ENCODE measurements around the gene COL7A1.

COL7A1 gene

DNA sequence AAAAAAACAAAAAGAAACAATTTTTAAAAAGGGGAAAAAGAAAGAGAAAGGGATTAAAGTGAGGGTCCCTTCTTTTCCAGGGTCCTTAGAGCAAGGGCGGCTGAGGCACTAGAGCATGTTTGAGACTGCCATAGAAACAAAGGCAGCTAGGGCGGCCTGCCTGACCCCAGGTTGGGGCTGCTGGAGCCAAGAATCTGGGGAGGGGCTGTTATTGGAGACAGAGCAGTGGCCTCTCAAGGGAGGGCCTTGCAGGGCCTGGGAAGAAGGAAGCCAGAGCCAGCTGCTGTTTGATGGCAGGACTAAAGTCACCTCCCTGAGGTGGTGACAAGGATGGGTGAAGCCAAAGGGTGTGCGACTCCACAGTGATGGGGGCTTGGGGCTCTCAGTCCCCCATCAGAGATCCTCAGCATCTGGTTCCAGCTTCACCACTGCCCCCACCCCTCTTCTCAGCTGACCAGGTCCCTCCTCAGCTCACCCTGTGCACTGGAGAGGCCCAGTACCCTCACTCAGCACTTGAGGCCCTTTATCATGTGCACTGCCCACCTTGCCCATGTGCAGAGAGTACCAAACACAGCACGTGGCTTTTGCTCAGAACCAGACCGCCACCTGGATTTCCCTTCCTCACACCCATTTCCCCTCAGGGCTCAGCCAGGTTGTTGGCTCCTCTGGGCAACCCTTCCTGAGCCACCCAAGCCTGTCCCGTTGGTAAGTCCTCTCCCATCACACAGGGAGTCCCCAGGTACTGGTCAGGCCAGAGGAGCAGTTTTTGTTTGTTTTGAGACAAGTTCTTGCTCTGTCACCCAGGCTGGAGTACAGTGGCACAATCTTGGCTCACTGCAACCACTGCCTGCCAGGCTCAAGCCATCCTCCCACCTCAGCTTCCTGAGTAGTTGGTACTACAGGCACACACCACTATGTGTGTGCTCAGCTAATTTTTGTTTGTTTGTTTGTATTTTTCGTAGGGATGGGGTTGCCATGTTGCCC lies 24.7 kb upstream of the COL7A1 start:
- Histone ChIP-seq H3K4me1 (ENCODE audit: control insufficient read depth, insufficient read depth, low read length, unreplicated experiment) (peaks cover 16% of the 10 kb centered on the region), H3K27me3 (ENCODE audit: insufficient read depth, low read length) (no peaks in the 10 kb centered on the region), H3K36me3 (ENCODE audit: insufficient read depth, low read length) (peaks cover 10% of the 10 kb centered on the region; the same call in 1 of the 2 replicates), H3K79me2 (ENCODE audit: control insufficient read depth, insufficient read depth, low read length, unreplicated experiment) (no peaks in the 10 kb centered on the region), H3K27ac (ENCODE audit: low read depth, low read length) (peak overlapping the region; percentile 91), H3K4me3 (ENCODE audit: low read depth, low read length) (no peak overlapping the region), H2AFZ (ENCODE audit: low read length, unreplicated experiment) (no peak overlapping the region)

DNA sequence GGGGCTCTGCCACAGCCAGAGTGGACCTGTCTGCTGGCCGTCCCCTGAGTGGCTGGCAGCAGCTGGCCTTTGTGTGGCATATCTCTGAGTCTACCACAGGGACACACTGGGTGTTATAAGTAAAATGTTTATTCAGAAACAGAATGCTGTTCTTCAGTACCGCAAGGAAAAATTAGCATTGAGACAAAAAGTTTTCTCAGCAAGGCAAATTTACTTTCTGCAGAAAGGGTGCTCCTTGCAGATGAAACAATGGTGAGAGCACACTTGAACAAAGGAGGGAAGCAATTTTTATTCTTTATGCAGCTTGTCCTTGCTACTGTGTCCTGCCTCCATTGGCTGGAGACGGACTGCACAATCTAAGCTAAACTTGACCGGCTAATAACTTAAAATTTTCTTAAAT lies 22.4 kb upstream of the COL7A1 start:
- Histone ChIP-seq H3K27ac (ENCODE audit: low read depth, low read length) (peak overlapping the region; percentile 18; the same call in 1 of the 2 replicates), H3K4me1 (ENCODE audit: control insufficient read depth, insufficient read depth, low read length, unreplicated experiment) (peaks cover 28% of the 10 kb centered on the region), H2AFZ (ENCODE audit: low read length, unreplicated experiment) (no peak overlapping the region), H3K27me3 (ENCODE audit: insufficient read depth, low read length) (no peaks in the 10 kb centered on the region), H3K36me3 (ENCODE audit: insufficient read depth, low read length) (peaks cover 10% of the 10 kb centered on the region; the same call in 1 of the 2 replicates), H3K4me3 (ENCODE audit: low read depth, low read length) (no peak overlapping the region), H3K79me2 (ENCODE audit: control insufficient read depth, insufficient read depth, low read length, unreplicated experiment) (no peaks in the 10 kb centered on the region)

DNA sequence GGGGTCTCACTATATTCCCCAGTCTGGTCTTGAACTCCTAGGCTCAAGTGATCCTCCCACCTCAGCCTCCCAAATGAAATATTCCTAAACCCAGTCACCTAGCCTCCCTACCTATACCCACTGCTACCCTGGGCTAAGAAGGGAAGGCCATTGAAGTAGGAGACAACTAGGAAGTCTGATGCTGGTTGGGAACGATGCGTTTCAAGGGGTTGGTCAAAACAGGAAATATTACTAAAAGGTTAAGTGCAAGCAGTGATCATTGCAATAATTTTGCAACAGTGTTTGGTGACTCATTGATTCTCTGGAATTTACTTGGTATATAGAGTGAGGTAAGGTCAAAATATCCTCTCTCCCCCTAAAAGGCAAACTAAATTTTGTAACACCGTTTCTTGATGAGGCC lies 18.9 kb upstream of the COL7A1 start:
- Histone ChIP-seq H3K36me3 (ENCODE audit: insufficient read depth, low read length) (0 out of 2 replicates have a peak, but pooled peaks cover 6% of the 10 kb centered on the region), H3K4me3 (ENCODE audit: low read depth, low read length) (peak overlapping the region; percentile 48; the same call in 1 of the 2 replicates), H3K27me3 (ENCODE audit: insufficient read depth, low read length) (no peaks in the 10 kb centered on the region), H3K79me2 (ENCODE audit: control insufficient read depth, insufficient read depth, low read length, unreplicated experiment) (peaks cover 3% of the 10 kb centered on the region), H3K27ac (ENCODE audit: low read depth, low read length) (peak overlapping the region; percentile 95), H2AFZ (ENCODE audit: low read length, unreplicated experiment) (peak overlapping the region; percentile 83), H3K4me1 (ENCODE audit: control insufficient read depth, insufficient read depth, low read length, unreplicated experiment) (peaks cover 20% of the 10 kb centered on the region)

DNA sequence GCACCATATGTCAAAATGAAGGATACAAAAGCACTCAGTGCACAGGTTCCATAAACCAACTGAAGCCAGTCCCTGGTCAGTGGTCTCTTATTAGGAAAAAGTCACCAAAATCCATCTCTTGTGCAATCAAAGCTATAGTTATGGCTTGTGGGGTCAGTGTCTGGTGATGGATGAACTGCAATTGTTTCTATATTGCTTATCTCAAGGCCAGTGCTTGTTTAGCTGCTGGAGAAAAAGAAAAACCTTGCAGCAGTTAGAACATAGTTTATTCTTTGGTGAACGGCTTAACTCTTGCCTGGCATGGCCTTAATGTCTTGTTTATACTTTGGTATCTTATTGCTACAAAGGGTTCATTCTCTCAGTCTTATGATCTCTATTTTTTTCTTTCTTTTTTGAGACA lies 17.2 kb upstream of the COL7A1 start:
- H3K4me1 ChIP-seq (ENCODE audit: control insufficient read depth, insufficient read depth, low read length, unreplicated experiment) = peaks cover 23% of the 10 kb centered on the region
- 0 out of 2 replicates have a peak, but pooled peaks cover 4% of the 10 kb centered on the region for H3K36me3 ChIP-seq (ENCODE audit: insufficient read depth, low read length)
- H3K79me2 ChIP-seq (ENCODE audit: control insufficient read depth, insufficient read depth, low read length, unreplicated experiment) = peaks cover 20% of the 10 kb centered on the region
- no peak overlapping the region for H3K27ac ChIP-seq (ENCODE audit: low read depth, low read length)
- no peak overlapping the region for H2AFZ ChIP-seq (ENCODE audit: low read length, unreplicated experiment)
- no peak overlapping the region for H3K4me3 ChIP-seq (ENCODE audit: low read depth, low read length)
- no peaks in the 10 kb centered on the region for H3K27me3 ChIP-seq (ENCODE audit: insufficient read depth, low read length)

GRCh38 chr3:48609088-48610005 lies 14.2 kb upstream of the COL7A1 start, which contains the start of gene UQCRC1:
TSS of gene UQCRC1 (minus strand) at chr3:48609646. CDS start at chr3:48609620, 26 bp downstream.
- H3K4me3 ChIP-seq (ENCODE audit: low read depth, low read length) = peak within 1 kb of the TSS; percentile 85
- H2AFZ ChIP-seq (ENCODE audit: low read length, unreplicated experiment) = peak within 1 kb of the TSS; percentile 16
- H3K27ac ChIP-seq (ENCODE audit: low read depth, low read length) = peak within 1 kb of the TSS; percentile 1; the same call in 1 of the 2 replicates
- peaks cover 17% of the 10 kb centered on the region for H3K4me1 ChIP-seq (ENCODE audit: control insufficient read depth, insufficient read depth, low read length, unreplicated experiment)
- peaks cover 9% of the 10 kb centered on the region; the same call in 1 of the 2 replicates for H3K36me3 ChIP-seq (ENCODE audit: insufficient read depth, low read length)
- no peaks in the 10 kb centered on the region for H3K27me3 ChIP-seq (ENCODE audit: insufficient read depth, low read length)
- peaks cover 22% of the 10 kb centered on the region for H3K79me2 ChIP-seq (ENCODE audit: control insufficient read depth, insufficient read depth, low read length, unreplicated experiment)

- Histone ChIP-seq H3K36me3 (ENCODE audit: insufficient read depth, low read length) (peaks cover 23% of the 10 kb centered on the region; the same call in 1 of the 2 replicates), H3K27ac (ENCODE audit: low read depth, low read length) (no peak overlapping the region), H3K4me3 (ENCODE audit: low read depth, low read length) (no peak overlapping the region), H3K4me1 (ENCODE audit: control insufficient read depth, insufficient read depth, low read length, unreplicated experiment) (peaks cover 10% of the 10 kb centered on the region), H3K27me3 (ENCODE audit: insufficient read depth, low read length) (no peaks in the 10 kb centered on the region), H3K79me2 (ENCODE audit: control insufficient read depth, insufficient read depth, low read length, unreplicated experiment) (peaks cover 22% of the 10 kb centered on the region), H2AFZ (ENCODE audit: low read length, unreplicated experiment) (no peak overlapping the region)
Observed at GRCh38 chr3:48607519-48607918, 12.4 kb upstream of the COL7A1 start.

GRCh38 chr3:48601622-48601994 lies 6.5 kb upstream of the COL7A1 start:
- Histone ChIP-seq H3K4me1 (ENCODE audit: control insufficient read depth, insufficient read depth, low read length, unreplicated experiment) (peaks cover 26% of the 10 kb centered on the region), H3K27me3 (ENCODE audit: insufficient read depth, low read length) (no peaks in the 10 kb centered on the region), H3K27ac (ENCODE audit: low read depth, low read length) (no peak overlapping the region), H3K79me2 (ENCODE audit: control insufficient read depth, insufficient read depth, low read length, unreplicated experiment) (no peaks in the 10 kb centered on the region), H2AFZ (ENCODE audit: low read length, unreplicated experiment) (no peak overlapping the region), H3K36me3 (ENCODE audit: insufficient read depth, low read length) (peaks cover 28% of the 10 kb centered on the region; the same call in 1 of the 2 replicates), H3K4me3 (ENCODE audit: low read depth, low read length) (no peak overlapping the region)

GRCh38 chr3:48600711-48601621 lies 5.8 kb upstream of the COL7A1 start:
- H3K27ac ChIP-seq (ENCODE audit: low read depth, low read length) = no peak overlapping the region
- no peaks in the 10 kb centered on the region for H3K79me2 ChIP-seq (ENCODE audit: control insufficient read depth, insufficient read depth, low read length, unreplicated experiment)
- H3K4me3 ChIP-seq (ENCODE audit: low read depth, low read length) = no peak overlapping the region
- H3K27me3 ChIP-seq (ENCODE audit: insufficient read depth, low read length) = no peaks in the 10 kb centered on the region
- no peak overlapping the region for H2AFZ ChIP-seq (ENCODE audit: low read length, unreplicated experiment)
- H3K36me3 ChIP-seq (ENCODE audit: insufficient read depth, low read length) = peaks cover 28% of the 10 kb centered on the region; the same call in 1 of the 2 replicates
- peaks cover 33% of the 10 kb centered on the region for H3K4me1 ChIP-seq (ENCODE audit: control insufficient read depth, insufficient read depth, low read length, unreplicated experiment)

GRCh38 chr3:48599509-48600285 lies 4.6 kb upstream of the COL7A1 start:
- Histone ChIP-seq H3K36me3 (ENCODE audit: insufficient read depth, low read length) (peaks cover 21% of the 10 kb centered on the region; the same call in 1 of the 2 replicates), H3K27me3 (ENCODE audit: insufficient read depth, low read length) (no peaks in the 10 kb centered on the region), H3K79me2 (ENCODE audit: control insufficient read depth, insufficient read depth, low read length, unreplicated experiment) (peaks cover 1% of the 10 kb centered on the region), H3K4me1 (ENCODE audit: control insufficient read depth, insufficient read depth, low read length, unreplicated experiment) (peaks cover 41% of the 10 kb centered on the region), H2AFZ (ENCODE audit: low read length, unreplicated experiment) (no peak overlapping the region), H3K4me3 (ENCODE audit: low read depth, low read length) (no peak overlapping the region), H3K27ac (ENCODE audit: low read depth, low read length) (peak overlapping the region; percentile 85)
